Measurements from ENCODE around the gene USP12. TPM values are rescaled to one million over a fixed set of nuclear protein-coding genes. Genes with fewer than 3 reads are reported as not detected.

USP12 gene
- total RNA-seq, 1 donor from 2014 or later: 19.7 TPM

GRCh38 chr13:27131906-27132305 lies 39.7 kb downstream of the USP12 start:
- peaks cover 48% of the 10 kb centered on the region for H3K36me3 Mint-ChIP-seq
- Histone ChIP-seq H3K36me3 (no peaks in the 10 kb centered on the region), H3K4me3 (no peak overlapping the region), H3K4me2 (no peak overlapping the region), H2AFZ (replicated peaks) (no peak overlapping the region), H3K4me1 (no peaks in the 10 kb centered on the region), H3K9me3 (ENCODE audit: low read depth) (no peaks in the 10 kb centered on the region), H3K27ac (no peak overlapping the region), H3K9ac (no peak overlapping the region), H3F3A (ENCODE audit: low read depth) (no peaks in the 10 kb centered on the region), H4K20me1 (ENCODE audit: low read depth) (peaks cover 6% of the 10 kb centered on the region), H3K79me2 (ENCODE audit: low read depth) (peaks cover 100% of the 10 kb centered on the region), H3K27me3 (no peaks in the 10 kb centered on the region)
- no peak overlapping the region for H3K4me3 Mint-ChIP-seq
- peaks cover 48% of the 10 kb centered on the region for H3K9me3 Mint-ChIP-seq
- H3K4me1 Mint-ChIP-seq: no peaks in the 10 kb centered on the region
- no peak overlapping the region for H3K27ac Mint-ChIP-seq
- TF ChIP-seq EZH2 (IDR thresholded peaks at IDR 0.05): no peak
- TF ChIP-seq, protein P1, sequence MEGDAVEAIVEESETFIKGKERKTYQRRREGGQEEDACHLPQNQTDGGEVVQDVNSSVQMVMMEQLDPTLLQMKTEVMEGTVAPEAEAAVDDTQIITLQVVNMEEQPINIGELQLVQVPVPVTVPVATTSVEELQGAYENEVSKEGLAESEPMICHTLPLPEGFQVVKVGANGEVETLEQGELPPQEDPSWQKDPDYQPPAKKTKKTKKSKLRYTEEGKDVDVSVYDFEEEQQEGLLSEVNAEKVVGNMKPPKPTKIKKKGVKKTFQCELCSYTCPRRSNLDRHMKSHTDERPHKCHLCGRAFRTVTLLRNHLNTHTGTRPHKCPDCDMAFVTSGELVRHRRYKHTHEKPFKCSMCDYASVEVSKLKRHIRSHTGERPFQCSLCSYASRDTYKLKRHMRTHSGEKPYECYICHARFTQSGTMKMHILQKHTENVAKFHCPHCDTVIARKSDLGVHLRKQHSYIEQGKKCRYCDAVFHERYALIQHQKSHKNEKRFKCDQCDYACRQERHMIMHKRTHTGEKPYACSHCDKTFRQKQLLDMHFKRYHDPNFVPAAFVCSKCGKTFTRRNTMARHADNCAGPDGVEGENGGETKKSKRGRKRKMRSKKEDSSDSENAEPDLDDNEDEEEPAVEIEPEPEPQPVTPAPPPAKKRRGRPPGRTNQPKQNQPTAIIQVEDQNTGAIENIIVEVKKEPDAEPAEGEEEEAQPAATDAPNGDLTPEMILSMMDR (IDR thresholded peaks at IDR 0.05): no peak
- TF ChIP-seq EZH2phosphoT487 (IDR thresholded peaks at IDR 0.05): no peak
- no peaks in the 10 kb centered on the region for H3K27me3 Mint-ChIP-seq (ENCODE audit: insufficient read depth, low read depth)
- no peak for DNase-seq (ENCODE audit: low spot score)

GRCh38 chr13:27130979-27131623 lies 40.5 kb downstream of the USP12 start:
- Mint-ChIP-seq H3K4me3 (no peak overlapping the region), H3K4me1 (no peaks in the 10 kb centered on the region), H3K27ac (no peak overlapping the region), H3K36me3 (peaks cover 49% of the 10 kb centered on the region), H3K9me3 (peaks cover 54% of the 10 kb centered on the region), H3K27me3 (ENCODE audit: insufficient read depth, low read depth) (no peaks in the 10 kb centered on the region)
- no peak overlapping the region for H3K9ac ChIP-seq
- H3K27me3 ChIP-seq: no peaks in the 10 kb centered on the region
- H2AFZ ChIP-seq (replicated peaks): no peak overlapping the region
- no peak overlapping the region for H3K4me3 ChIP-seq
- no peak for DNase-seq (ENCODE audit: low spot score)
- H3K4me2 ChIP-seq: no peak overlapping the region
- H3K79me2 ChIP-seq (ENCODE audit: low read depth): peaks cover 100% of the 10 kb centered on the region
- TF ChIP-seq, protein P1 (IDR thresholded peaks at IDR 0.05): no peak
- no peak for TF ChIP-seq EZH2 (IDR thresholded peaks at IDR 0.05)
- TF ChIP-seq EZH2phosphoT487 (IDR thresholded peaks at IDR 0.05): no peak
- no peak overlapping the region for H3K27ac ChIP-seq
- no peaks in the 10 kb centered on the region for H3K36me3 ChIP-seq
- H4K20me1 ChIP-seq (ENCODE audit: low read depth): peaks cover 6% of the 10 kb centered on the region
- H3F3A ChIP-seq (ENCODE audit: low read depth): no peaks in the 10 kb centered on the region
- no peaks in the 10 kb centered on the region for H3K9me3 ChIP-seq (ENCODE audit: low read depth)
- no peaks in the 10 kb centered on the region for H3K4me1 ChIP-seq

GRCh38 chr13:27130223-27130978 lies 41.2 kb downstream of the USP12 start:
- no peaks in the 10 kb centered on the region for H3K36me3 ChIP-seq
- no peak overlapping the region for H3K4me3 ChIP-seq
- H3K9ac ChIP-seq: no peak overlapping the region
- H3K27me3 Mint-ChIP-seq (ENCODE audit: insufficient read depth, low read depth): no peaks in the 10 kb centered on the region
- no peak overlapping the region for H2AFZ ChIP-seq (replicated peaks)
- H3K27me3 ChIP-seq: no peaks in the 10 kb centered on the region
- no peak overlapping the region for H3K4me3 Mint-ChIP-seq
- no peak for DNase-seq (ENCODE audit: low spot score)
- H3K9me3 ChIP-seq (ENCODE audit: low read depth): no peaks in the 10 kb centered on the region
- peaks cover 57% of the 10 kb centered on the region for H3K9me3 Mint-ChIP-seq
- no peak overlapping the region for H3K27ac ChIP-seq
- H3K4me1 ChIP-seq: no peaks in the 10 kb centered on the region
- no peaks in the 10 kb centered on the region for H3K4me1 Mint-ChIP-seq
- no peak overlapping the region for H3K4me2 ChIP-seq
- H3K27ac Mint-ChIP-seq: no peak overlapping the region
- peaks cover 3% of the 10 kb centered on the region for H4K20me1 ChIP-seq (ENCODE audit: low read depth)
- TF ChIP-seq EZH2phosphoT487 (IDR thresholded peaks at IDR 0.05) (no peak), EZH2 (IDR thresholded peaks at IDR 0.05) (no peak)
- TF ChIP-seq, protein P1 (IDR thresholded peaks at IDR 0.05): no peak
- peaks cover 50% of the 10 kb centered on the region for H3K36me3 Mint-ChIP-seq
- peaks cover 100% of the 10 kb centered on the region for H3K79me2 ChIP-seq (ENCODE audit: low read depth)
- no peaks in the 10 kb centered on the region for H3F3A ChIP-seq (ENCODE audit: low read depth)
